Measurements from ENCODE around the gene RBKS. TPM values are rescaled to one million over a fixed set of nuclear protein-coding genes. Genes with fewer than 3 reads are reported as not detected.
A peak's percentile ranks its signal among the peaks of the same experiment; 100 is the strongest.
"Not testable (repeated sequence)": the region's sequence is repeated elsewhere in the genome, so short reads cannot be mapped to it uniquely, and the experiment has no call there.

RBKS gene
- total RNA-seq, 2 donors from 2014 or later = 5.8 to 11.5 TPM

- H3K9me3 Mint-ChIP-seq; H3K4me1 Mint-ChIP-seq (ENCODE audit: low read depth); ATAC-seq (replicated peaks in 1 of 2); DNase-seq; H3K27me3 Mint-ChIP-seq (ENCODE audit: low read depth); H3K36me3 Mint-ChIP-seq (ENCODE audit: insufficient read depth in 2 of 2); H3K27ac Mint-ChIP-seq; H3K4me3 Mint-ChIP-seq: not testable (repeated sequence)
Measured at GRCh38 chr2:27882584-27882922, 7.6 kb downstream of the RBKS start.

- not testable (repeated sequence) for H3K27ac Mint-ChIP-seq; DNase-seq; H3K27me3 Mint-ChIP-seq (ENCODE audit: low read depth); H3K4me3 Mint-ChIP-seq; H3K4me1 Mint-ChIP-seq (ENCODE audit: low read depth); H3K9me3 Mint-ChIP-seq; ATAC-seq (replicated peaks in 1 of 2); H3K36me3 Mint-ChIP-seq (ENCODE audit: insufficient read depth in 2 of 2)
Measured at GRCh38 chr2:27881815-27882583, 8.2 kb downstream of the RBKS start.

- H3K27ac Mint-ChIP-seq = no peak overlapping the region
Measured at GRCh38 chr2:27878825-27879224, 11.4 kb downstream of the RBKS start.

GRCh38 chr2:27875089-27875881, 14.9 kb downstream of the RBKS start:
- H3K36me3 Mint-ChIP-seq (ENCODE audit: insufficient read depth in 2 of 2) = peaks cover 8% of the 10 kb centered on the region in 2 donors
- peak overlapping the region; percentile 43 for H3K27ac Mint-ChIP-seq
- peaks cover 4 to 10% of the 10 kb centered on the region in 2 donors for H3K9me3 Mint-ChIP-seq
- H3K27me3 Mint-ChIP-seq (ENCODE audit: low read depth) = no peaks in the 10 kb centered on the region
- H3K4me3 Mint-ChIP-seq = no peak overlapping the region
- H3K4me1 Mint-ChIP-seq (ENCODE audit: low read depth) = no peaks in the 10 kb centered on the region
- ATAC-seq (replicated peaks in 1 of 2) (no peak), DNase-seq (no peak)

More at GRCh38 chr2:27878825-27879224, 11.4 kb downstream of the RBKS start:
- DNase-seq = no peak
- Mint-ChIP-seq H3K4me3 (no peak overlapping the region), H3K27me3 (ENCODE audit: low read depth) (no peaks in the 10 kb centered on the region), H3K4me1 (ENCODE audit: low read depth) (no peaks in the 10 kb centered on the region), H3K36me3 (ENCODE audit: insufficient read depth in 2 of 2) (peaks cover 10 to 11% of the 10 kb centered on the region in 2 donors), H3K9me3 (peaks cover 7 to 13% of the 10 kb centered on the region in 2 donors)
- ATAC-seq (replicated peaks in 1 of 2) = no peak

- H3K9me3 Mint-ChIP-seq = peaks cover 0 to 3% of the 10 kb centered on the region in 2 donors
Measured at GRCh38 chr2:27873091-27873490, 17.1 kb downstream of the RBKS start.

GRCh38 chr2:27871802-27872201, 18.4 kb downstream of the RBKS start:
- no peak for DNase-seq
- H3K4me3 Mint-ChIP-seq = no peak overlapping the region
- H3K9me3 Mint-ChIP-seq = peaks cover 0 to 3% of the 10 kb centered on the region in 2 donors
- peaks cover 4% of the 10 kb centered on the region in 2 donors for H3K36me3 Mint-ChIP-seq (ENCODE audit: insufficient read depth in 2 of 2)
- no peaks in the 10 kb centered on the region for H3K27me3 Mint-ChIP-seq (ENCODE audit: low read depth)
- ATAC-seq (replicated peaks in 1 of 2) = no peak
- no peak overlapping the region for H3K27ac Mint-ChIP-seq
- H3K4me1 Mint-ChIP-seq (ENCODE audit: low read depth) = no peaks in the 10 kb centered on the region

More at GRCh38 chr2:27873091-27873490, 17.1 kb downstream of the RBKS start:
- no peaks in the 10 kb centered on the region for H3K27me3 Mint-ChIP-seq (ENCODE audit: low read depth)
- ATAC-seq (replicated peaks in 1 of 2) (no peak), DNase-seq (no peak)
- peaks cover 4 to 8% of the 10 kb centered on the region in 2 donors for H3K36me3 Mint-ChIP-seq (ENCODE audit: insufficient read depth in 2 of 2)
- no peak overlapping the region for H3K27ac Mint-ChIP-seq
- no peaks in the 10 kb centered on the region for H3K4me1 Mint-ChIP-seq (ENCODE audit: low read depth)
- H3K4me3 Mint-ChIP-seq = no peak overlapping the region

- ATAC-seq (replicated peaks in 1 of 2) = no peak
- no peak for DNase-seq
- Mint-ChIP-seq H3K27ac (peak overlapping the region; percentile 50), H3K4me1 (ENCODE audit: low read depth) (no peaks in the 10 kb centered on the region), H3K4me3 (no peak overlapping the region), H3K27me3 (ENCODE audit: low read depth) (no peaks in the 10 kb centered on the region), H3K36me3 (ENCODE audit: insufficient read depth in 2 of 2) (peaks cover 2 to 3% of the 10 kb centered on the region in 2 donors), H3K9me3 (peaks cover 0 to 2% of the 10 kb centered on the region in 2 donors)
Measured at GRCh38 chr2:27870724-27871123, 19.5 kb downstream of the RBKS start.

GRCh38 chr2:27869763-27870162, 20.4 kb downstream of the RBKS start:
- H3K4me3 Mint-ChIP-seq = no peak overlapping the region
- H3K36me3 Mint-ChIP-seq (ENCODE audit: insufficient read depth in 2 of 2) = no peaks in the 10 kb centered on the region
- H3K9me3 Mint-ChIP-seq = no peaks in the 10 kb centered on the region
- no peaks in the 10 kb centered on the region for H3K4me1 Mint-ChIP-seq (ENCODE audit: low read depth)
- H3K27me3 Mint-ChIP-seq (ENCODE audit: low read depth) = no peaks in the 10 kb centered on the region
- ATAC-seq (replicated peaks in 1 of 2) = no peak
- no peak overlapping the region for H3K27ac Mint-ChIP-seq
- DNase-seq = no peak

- Mint-ChIP-seq H3K4me3 (no peak overlapping the region), H3K9me3 (no peaks in the 10 kb centered on the region), H3K27me3 (ENCODE audit: low read depth) (no peaks in the 10 kb centered on the region), H3K27ac (no peak overlapping the region), H3K36me3 (ENCODE audit: insufficient read depth in 2 of 2) (no peaks in the 10 kb centered on the region), H3K4me1 (ENCODE audit: low read depth) (peaks cover 3% of the 10 kb centered on the region)
- no peak for ATAC-seq (replicated peaks in 1 of 2)
- no peak for DNase-seq
Measured at GRCh38 chr2:27866237-27866636, 23.9 kb downstream of the RBKS start.

GRCh38 chr2:27863955-27864354, 26.2 kb downstream of the RBKS start:
- H3K36me3 Mint-ChIP-seq (ENCODE audit: insufficient read depth in 2 of 2); ATAC-seq (replicated peaks in 1 of 2); H3K27ac Mint-ChIP-seq; H3K27me3 Mint-ChIP-seq (ENCODE audit: low read depth); H3K9me3 Mint-ChIP-seq; H3K4me3 Mint-ChIP-seq; DNase-seq: not testable (repeated sequence)
- peaks cover 19% of the 10 kb centered on the region for H3K4me1 Mint-ChIP-seq (ENCODE audit: low read depth)

- H3K36me3 Mint-ChIP-seq (ENCODE audit: insufficient read depth in 2 of 2) = peaks cover 0 to 1% of the 10 kb centered on the region in 2 donors
- no peaks in the 10 kb centered on the region for H3K9me3 Mint-ChIP-seq
- DNase-seq (no peak), ATAC-seq (replicated peaks in 1 of 2) (no peak)
- H3K27me3 Mint-ChIP-seq (ENCODE audit: low read depth) = no peaks in the 10 kb centered on the region
- no peak overlapping the region for H3K27ac Mint-ChIP-seq
- H3K4me1 Mint-ChIP-seq (ENCODE audit: low read depth) = peaks cover 27% of the 10 kb centered on the region
- H3K4me3 Mint-ChIP-seq = no peak overlapping the region
Measured at GRCh38 chr2:27863146-27863545, 27.0 kb downstream of the RBKS start.

- Mint-ChIP-seq H3K27me3 (ENCODE audit: low read depth) (no peaks in the 10 kb centered on the region), H3K4me1 (ENCODE audit: low read depth) (peaks cover 55% of the 10 kb centered on the region), H3K9me3 (peaks cover 2 to 6% of the 10 kb centered on the region in 2 donors), H3K36me3 (ENCODE audit: insufficient read depth in 2 of 2) (peaks cover 10 to 14% of the 10 kb centered on the region in 2 donors), H3K27ac (peak overlapping the region; percentile 90), H3K4me3 (peak overlapping the region in 1 of 2 donors; percentile 34)
- no peak for DNase-seq
- peak; percentile 79 to 84 for ATAC-seq (replicated peaks in 1 of 2)
Measured at GRCh38 chr2:27860111-27860510, 30.1 kb downstream of the RBKS start.

- H3K27me3 Mint-ChIP-seq (ENCODE audit: low read depth) = no peaks in the 10 kb centered on the region
- peak overlapping the region; percentile 95 for H3K27ac Mint-ChIP-seq
- H3K4me3 Mint-ChIP-seq = peak overlapping the region; percentile 12 to 54
- peaks cover 10 to 14% of the 10 kb centered on the region in 2 donors for H3K36me3 Mint-ChIP-seq (ENCODE audit: insufficient read depth in 2 of 2)
- ATAC-seq (replicated peaks in 1 of 2) (peak; percentile 76 to 78), DNase-seq (peak; percentile 28 to 37)
- H3K9me3 Mint-ChIP-seq = peaks cover 2 to 6% of the 10 kb centered on the region in 2 donors
- peaks cover 56% of the 10 kb centered on the region for H3K4me1 Mint-ChIP-seq (ENCODE audit: low read depth)
Measured at GRCh38 chr2:27857417-27858172, 32.6 kb downstream of the RBKS start.

All from activated T-cell treated with anti-CD3 and anti-CD28 coated beads, Interleukin-2, amount 50 U/mL, for 72 hours (primary cell).